GM18858 (cell line): ENCODE results near the gene KLHL1.
A peak's percentile ranks its signal among the peaks of the same experiment; 100 is the strongest.

Experiments
- ATAC-seq: cut with Tn5 transposase; IDR thresholded peaks from one replicate; pipeline ENCODE4 v1.9.1; 2021; ENCODE audit not compliant: unreplicated experiment

Gene KLHL1

GRCh38 chr13:69879936-69880335, 228.3 kb downstream of the KLHL1 start:
- no peak for ATAC-seq

- no peak for ATAC-seq
Measured at GRCh38 chr13:69872321-69873047, 235.8 kb downstream of the KLHL1 start.

GRCh38 chr13:69866555-69866954, 241.7 kb downstream of the KLHL1 start:
- no peak for ATAC-seq

- peak; percentile 91 for ATAC-seq
Measured at GRCh38 chr13:69857183-69857821, 250.9 kb downstream of the KLHL1 start.

GRCh38 chr13:69856331-69856730, 251.9 kb downstream of the KLHL1 start:
- no peak for ATAC-seq

- no peak for ATAC-seq
Measured at GRCh38 chr13:69828527-69828926, 279.7 kb downstream of the KLHL1 start.

- no peak for ATAC-seq
Measured at GRCh38 chr13:69820180-69820579, 288.1 kb downstream of the KLHL1 start.

GRCh38 chr13:69817333-69817869, 290.9 kb downstream of the KLHL1 start:
- ATAC-seq = no peak

GRCh38 chr13:69809152-69809551, 299.1 kb downstream of the KLHL1 start:
- no peak for ATAC-seq

- ATAC-seq = no peak
Measured at GRCh38 chr13:69796256-69796655, 312.0 kb downstream of the KLHL1 start.

GRCh38 chr13:69793783-69794453, 314.3 kb downstream of the KLHL1 start:
- ATAC-seq = no peak

GRCh38 chr13:69776937-69777336, 331.3 kb downstream of the KLHL1 start:
- ATAC-seq = no peak

- no peak for ATAC-seq
Measured at GRCh38 chr13:69769608-69770007, 338.6 kb downstream of the KLHL1 start.

GRCh38 chr13:69761581-69761980, 346.7 kb downstream of the KLHL1 start:
- ATAC-seq = no peak

- ATAC-seq = no peak
Measured at GRCh38 chr13:69755101-69755500, 353.2 kb downstream of the KLHL1 start.

- no peak for ATAC-seq
Measured at GRCh38 chr13:69751259-69751658, 357.0 kb downstream of the KLHL1 start.

- no peak for ATAC-seq
Measured at GRCh38 chr13:69737129-69737935, 370.9 kb downstream of the KLHL1 start.

- ATAC-seq = no peak
Measured at GRCh38 chr13:69721631-69722030, 386.6 kb downstream of the KLHL1 start.

GRCh38 chr13:69720278-69720983, 387.8 kb downstream of the KLHL1 start:
- ATAC-seq = no peak

GRCh38 chr13:69706807-69707206, 401.4 kb downstream of the KLHL1 start:
- ATAC-seq = no peak
